ENCODE data around the gene CLNS1A. TPM values are rescaled to one million over a fixed set of nuclear protein-coding genes. Genes with fewer than 3 reads are reported as not detected.

CLNS1A gene
- total and polyA plus RNA-seq, 9 of the 15 experiments (the other 6 are each of a cell fraction or from before 2014, with no cell fraction given) = 146 to 472 (median 345) TPM

DNA sequence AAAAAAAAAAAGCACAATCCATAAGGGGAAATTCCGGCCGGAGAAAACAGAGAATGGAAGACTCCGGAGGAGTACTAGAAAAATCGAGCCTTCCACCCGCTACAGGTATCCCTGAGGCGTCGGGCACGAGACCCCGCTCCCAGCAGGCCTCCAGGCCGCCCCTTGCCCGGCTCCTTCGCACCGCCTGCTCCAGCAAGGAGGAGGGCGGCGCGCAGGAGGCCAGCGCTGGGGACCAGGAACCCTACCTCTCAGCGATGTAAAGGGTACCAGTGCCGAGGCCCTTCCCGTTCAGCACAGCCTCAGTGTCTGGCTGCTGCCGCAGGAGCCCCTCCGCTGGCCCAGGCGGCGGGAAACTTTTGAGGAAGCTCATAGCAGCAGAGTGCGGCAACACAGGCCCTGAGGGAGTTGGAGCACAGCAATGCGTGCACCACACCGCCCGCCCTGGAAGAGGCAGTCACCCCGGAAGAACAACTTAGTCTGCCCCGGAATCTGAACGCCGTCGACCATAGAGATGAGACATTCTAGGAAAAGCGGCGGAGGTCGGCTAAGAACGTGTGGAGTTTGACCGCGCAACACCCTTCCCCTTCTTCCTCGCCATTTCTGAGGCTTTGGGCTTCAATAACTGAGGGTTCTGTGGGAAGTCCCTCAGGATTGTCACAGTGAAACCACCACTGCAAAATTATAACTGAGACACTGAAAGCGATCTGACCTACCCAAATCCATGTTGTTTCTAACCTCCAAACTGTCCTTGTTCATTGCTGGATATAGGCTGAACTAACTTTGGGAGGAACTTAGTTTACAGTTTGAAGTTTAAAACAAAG lies at the start of gene CLNS1A (continued):
- TF ChIP-seq TFAP4 (CRISPR knock-in tag; IDR thresholded peaks at IDR 0.05; ENCODE audit: borderline replicate concordance) = peak; percentile 66; the same call in 1 of the 2 replicates
- peak; percentile 83 for TF ChIP-seq L3MBTL2 (IDR thresholded peaks at IDR 0.05)
- TF ChIP-seq, protein P1, sequence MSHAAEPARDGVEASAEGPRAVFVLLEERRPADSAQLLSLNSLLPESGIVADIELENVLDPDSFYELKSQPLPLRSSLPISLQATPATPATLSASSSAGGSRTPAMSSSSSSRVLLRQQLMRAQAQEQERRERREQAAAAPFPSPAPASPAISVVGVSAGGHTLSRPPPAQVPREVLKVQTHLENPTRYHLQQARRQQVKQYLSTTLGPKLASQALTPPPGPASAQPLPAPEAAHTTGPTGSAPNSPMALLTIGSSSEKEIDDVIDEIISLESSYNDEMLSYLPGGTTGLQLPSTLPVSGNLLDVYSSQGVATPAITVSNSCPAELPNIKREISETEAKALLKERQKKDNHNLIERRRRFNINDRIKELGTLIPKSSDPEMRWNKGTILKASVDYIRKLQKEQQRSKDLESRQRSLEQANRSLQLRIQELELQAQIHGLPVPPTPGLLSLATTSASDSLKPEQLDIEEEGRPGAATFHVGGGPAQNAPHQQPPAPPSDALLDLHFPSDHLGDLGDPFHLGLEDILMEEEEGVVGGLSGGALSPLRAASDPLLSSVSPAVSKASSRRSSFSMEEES (CRISPR knock-in tag; IDR thresholded peaks at IDR 0.05) = no peak
- TF ChIP-seq, protein P2, sequence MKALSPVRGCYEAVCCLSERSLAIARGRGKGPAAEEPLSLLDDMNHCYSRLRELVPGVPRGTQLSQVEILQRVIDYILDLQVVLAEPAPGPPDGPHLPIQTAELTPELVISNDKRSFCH (CRISPR knock-in tag; IDR thresholded peaks at IDR 0.05) = no peak
- TF ChIP-seq, protein P2 (tag; IDR thresholded peaks at IDR 0.05) = peak; percentile 45; the same call in 1 of the 2 replicates
- TF ChIP-seq, protein P3, sequence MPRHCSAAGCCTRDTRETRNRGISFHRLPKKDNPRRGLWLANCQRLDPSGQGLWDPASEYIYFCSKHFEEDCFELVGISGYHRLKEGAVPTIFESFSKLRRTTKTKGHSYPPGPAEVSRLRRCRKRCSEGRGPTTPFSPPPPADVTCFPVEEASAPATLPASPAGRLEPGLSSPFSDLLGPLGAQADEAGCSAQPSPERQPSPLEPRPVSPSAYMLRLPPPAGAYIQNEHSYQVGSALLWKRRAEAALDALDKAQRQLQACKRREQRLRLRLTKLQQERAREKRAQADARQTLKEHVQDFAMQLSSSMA (CRISPR knock-in tag; IDR thresholded peaks at IDR 0.05) = no peak
- TF ChIP-seq FOSL1 (tag; conservative IDR thresholded peaks at IDR 0.05) = no peak
- TF ChIP-seq ZNF324 (CRISPR knock-in tag; IDR thresholded peaks at IDR 0.05) = no peak
- TF ChIP-seq TEAD4 (IDR thresholded peaks at IDR 0.05; ENCODE audit: low read length) = peak; percentile 66
- TF ChIP-seq TEAD4 (CRISPR knock-in tag; IDR thresholded peaks at IDR 0.05; ENCODE audit: borderline replicate concordance) = peak; percentile 7; the same call in 1 of the 2 replicates
- TF ChIP-seq PKNOX1 (IDR thresholded peaks at IDR 0.05) = peak; percentile 39; the same call in 1 of the 2 replicates
- TF ChIP-seq HMG20A (CRISPR knock-in tag; conservative IDR thresholded peaks at IDR 0.05) = no peak
- no peak for TF ChIP-seq PHB2 (IDR thresholded peaks at IDR 0.05; ENCODE audit: low read depth)
- peak; percentile 39 to 89; a peak in 3 of 4 replicates for TF ChIP-seq TEAD1 (CRISPR knock-in tag; IDR thresholded peaks at IDR 0.05)
- no peak for TF ChIP-seq KLF6 (CRISPR knock-in tag; IDR thresholded peaks at IDR 0.05; ENCODE audit: borderline replicate concordance)
- TF ChIP-seq POLR2AphosphoS2 (IDR thresholded peaks at IDR 0.05; ENCODE audit: low read length) = 0 out of 2 replicates have a peak, but pooled peaks have one; percentile 76
- no peak; the same call in 1 of the 2 replicates for TF ChIP-seq TCF3 (CRISPR knock-in tag; IDR thresholded peaks at IDR 0.05)
- no peak for TF ChIP-seq ZNF75A (CRISPR knock-in tag; IDR thresholded peaks at IDR 0.05)
- no peak; the same call in 1 of the 2 replicates for TF ChIP-seq SMAD3 (CRISPR knock-in tag; conservative IDR thresholded peaks at IDR 0.05)
- TF ChIP-seq TOE1 (IDR thresholded peaks at IDR 0.05; ENCODE audit: borderline replicate concordance) = peak; percentile 75; the same call in 1 of the 2 replicates
- TF ChIP-seq TOE1 (CRISPR knock-in tag; IDR thresholded peaks at IDR 0.05; ENCODE audit: borderline replicate concordance, low read depth) = no peak

Measured in K562 (cell line).